OCI-LY1 (cell line): Measurements from ENCODE around the gene HCK.

ENCODE experiments used
- EZH2 ChIP-seq: fragments of 200-600 bp; sonication (generic), shearing (Covaris generic); IDR thresholded peaks from 2 replicates; pipeline ENCODE4 v1.8.0; 2017; ENCODE audit warnings: borderline replicate concordance, mixed run types, mild to moderate bottlenecking, antibody characterized with exemption, low read length, moderate library complexity, mixed read lengths
- TF ChIP-seq, protein P1 (sequence below): fragments of 200-600 bp; sonication (generic), shearing (Covaris generic); IDR thresholded peaks from 2 replicates; pipeline ENCODE4 v1.5.1; 2017; ENCODE audit warnings: mild to moderate bottlenecking, antibody characterized with exemption, low read length, moderate library complexity, mixed read lengths

DNA sequence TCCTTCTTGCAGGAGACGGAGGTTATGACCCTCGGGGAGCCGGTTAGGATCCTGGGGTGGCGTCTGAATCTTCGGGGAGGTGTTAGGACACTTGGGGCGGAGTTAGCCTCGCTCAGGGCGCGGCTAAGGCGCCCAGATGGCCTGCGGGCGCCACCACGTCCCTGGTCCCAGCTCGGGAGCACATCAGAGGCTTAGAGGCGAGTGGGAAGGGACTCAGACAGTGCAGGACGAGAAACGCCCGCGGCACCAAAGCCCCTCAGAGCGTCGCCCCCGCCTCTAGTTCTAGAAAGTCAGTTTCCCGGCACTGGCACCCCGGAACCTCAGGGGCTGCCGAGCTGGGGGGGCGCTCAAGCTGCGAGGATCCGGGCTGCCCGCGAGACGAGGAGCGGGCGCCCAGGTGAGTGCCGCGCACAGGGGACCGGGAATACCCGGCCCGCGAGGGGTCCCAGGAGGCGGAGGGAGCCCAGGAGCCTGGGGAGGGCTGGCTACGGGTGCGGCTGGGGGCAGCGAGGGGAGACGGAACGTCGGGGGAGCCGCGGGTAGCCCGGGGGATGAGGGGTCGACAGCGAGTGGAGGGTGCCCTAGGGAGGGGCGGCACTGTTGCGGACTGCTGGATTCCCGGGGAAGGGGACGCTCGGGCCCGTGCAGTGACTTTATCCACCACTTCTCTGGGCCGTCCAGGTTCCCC lies at the start of gene HCK:
- TF ChIP-seq, protein P1, sequence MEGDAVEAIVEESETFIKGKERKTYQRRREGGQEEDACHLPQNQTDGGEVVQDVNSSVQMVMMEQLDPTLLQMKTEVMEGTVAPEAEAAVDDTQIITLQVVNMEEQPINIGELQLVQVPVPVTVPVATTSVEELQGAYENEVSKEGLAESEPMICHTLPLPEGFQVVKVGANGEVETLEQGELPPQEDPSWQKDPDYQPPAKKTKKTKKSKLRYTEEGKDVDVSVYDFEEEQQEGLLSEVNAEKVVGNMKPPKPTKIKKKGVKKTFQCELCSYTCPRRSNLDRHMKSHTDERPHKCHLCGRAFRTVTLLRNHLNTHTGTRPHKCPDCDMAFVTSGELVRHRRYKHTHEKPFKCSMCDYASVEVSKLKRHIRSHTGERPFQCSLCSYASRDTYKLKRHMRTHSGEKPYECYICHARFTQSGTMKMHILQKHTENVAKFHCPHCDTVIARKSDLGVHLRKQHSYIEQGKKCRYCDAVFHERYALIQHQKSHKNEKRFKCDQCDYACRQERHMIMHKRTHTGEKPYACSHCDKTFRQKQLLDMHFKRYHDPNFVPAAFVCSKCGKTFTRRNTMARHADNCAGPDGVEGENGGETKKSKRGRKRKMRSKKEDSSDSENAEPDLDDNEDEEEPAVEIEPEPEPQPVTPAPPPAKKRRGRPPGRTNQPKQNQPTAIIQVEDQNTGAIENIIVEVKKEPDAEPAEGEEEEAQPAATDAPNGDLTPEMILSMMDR = no peak
- TF ChIP-seq EZH2 = no peak
